Activated CD4-positive, alpha-beta T cell treated with anti-CD3 and anti-CD28 coated beads, Interleukin-2, amount 50 U/mL, for 24 hours (primary cell): Measurements from ENCODE around the gene SLC49A4.

Experiments
- DNase-seq, 2 donors: peaks; one replicate each; pipeline ENCODE4 v3.0.0-alpha.2; 2020; ENCODE audit warnings: low read depth in 1 of 2, low spot score in 1 of 2

SLC49A4 gene

GRCh38 chr3:122902326-122902725, 107.5 kb downstream of the SLC49A4 start:
- no peak for DNase-seq

- no peak for DNase-seq
Observed at GRCh38 chr3:122903171-122903570, 108.3 kb downstream of the SLC49A4 start.

DNA sequence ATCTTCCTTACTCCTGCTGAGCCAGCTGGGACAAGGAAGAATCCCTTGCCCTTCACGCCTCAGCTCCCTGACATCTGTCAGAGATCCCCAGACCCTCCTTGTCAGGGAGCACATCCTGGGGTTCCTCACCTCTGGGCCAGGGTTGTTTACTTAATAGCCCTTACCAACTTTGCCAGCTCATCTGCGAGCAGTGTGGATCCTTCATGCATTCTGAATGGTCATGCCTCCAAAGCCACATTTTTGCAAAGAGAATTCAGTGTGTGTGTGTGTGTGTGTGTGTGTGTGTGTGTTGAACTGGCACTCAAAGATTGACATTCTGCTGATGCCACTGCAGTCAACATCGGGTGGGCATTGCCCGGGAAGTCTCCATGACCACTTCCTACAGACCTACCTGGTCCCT, 112.6 kb downstream of the SLC49A4 start:
- DNase-seq: no peak

GRCh38 chr3:122908251-122908650, 113.4 kb downstream of the SLC49A4 start:
- no peak for DNase-seq

DNA sequence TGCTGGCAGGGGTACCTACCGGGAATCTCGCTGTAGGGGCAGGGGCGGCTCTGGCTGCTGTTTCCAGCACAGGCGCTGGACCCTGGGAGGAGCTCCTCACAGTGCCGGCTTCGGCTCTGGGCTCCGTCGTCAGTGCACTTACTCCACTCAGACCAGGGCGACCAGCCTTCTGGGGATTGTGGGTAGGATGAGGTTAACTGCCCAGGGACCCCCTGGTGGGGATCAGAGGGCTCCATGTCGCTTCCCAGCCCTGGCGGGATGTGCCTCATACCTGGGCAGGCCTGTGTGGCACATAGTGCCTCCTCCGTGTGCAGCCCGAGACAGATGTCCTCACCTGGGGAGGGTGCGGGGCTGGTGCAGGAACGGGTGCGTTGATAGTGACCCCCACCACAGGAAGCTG, 117.0 kb downstream of the SLC49A4 start:
- no peak for DNase-seq

GRCh38 chr3:122912772-122913538, 118.1 kb downstream of the SLC49A4 start:
- no peak for DNase-seq

DNA sequence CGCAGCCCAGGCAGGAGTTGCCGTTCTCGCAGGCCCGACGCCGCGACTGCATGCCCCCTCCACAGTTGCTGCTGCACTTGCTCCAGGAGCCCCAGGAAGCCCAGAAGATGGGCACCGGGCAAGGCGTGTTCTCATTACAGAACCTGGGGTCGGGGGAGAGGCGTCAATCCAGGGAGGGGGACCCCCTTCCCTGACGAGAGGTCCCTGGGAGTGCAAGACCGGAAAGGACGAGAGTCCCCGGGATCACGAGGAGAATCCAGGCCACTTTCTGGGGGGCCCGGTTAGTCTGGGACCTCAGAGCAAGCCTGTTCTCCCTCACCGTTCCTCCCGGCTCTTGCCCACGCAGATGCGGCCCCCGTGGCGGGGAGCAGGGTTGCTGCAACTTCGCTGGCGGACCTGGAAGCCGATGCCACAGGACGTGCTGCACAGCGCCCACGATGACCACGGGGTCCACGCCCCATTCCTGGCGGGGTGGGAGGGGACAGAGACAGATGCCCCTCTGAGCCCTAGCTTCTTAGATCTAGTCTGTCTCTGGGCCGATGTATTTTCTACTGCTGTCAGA, 118.8 kb downstream of the SLC49A4 start:
- DNase-seq: no peak

DNA sequence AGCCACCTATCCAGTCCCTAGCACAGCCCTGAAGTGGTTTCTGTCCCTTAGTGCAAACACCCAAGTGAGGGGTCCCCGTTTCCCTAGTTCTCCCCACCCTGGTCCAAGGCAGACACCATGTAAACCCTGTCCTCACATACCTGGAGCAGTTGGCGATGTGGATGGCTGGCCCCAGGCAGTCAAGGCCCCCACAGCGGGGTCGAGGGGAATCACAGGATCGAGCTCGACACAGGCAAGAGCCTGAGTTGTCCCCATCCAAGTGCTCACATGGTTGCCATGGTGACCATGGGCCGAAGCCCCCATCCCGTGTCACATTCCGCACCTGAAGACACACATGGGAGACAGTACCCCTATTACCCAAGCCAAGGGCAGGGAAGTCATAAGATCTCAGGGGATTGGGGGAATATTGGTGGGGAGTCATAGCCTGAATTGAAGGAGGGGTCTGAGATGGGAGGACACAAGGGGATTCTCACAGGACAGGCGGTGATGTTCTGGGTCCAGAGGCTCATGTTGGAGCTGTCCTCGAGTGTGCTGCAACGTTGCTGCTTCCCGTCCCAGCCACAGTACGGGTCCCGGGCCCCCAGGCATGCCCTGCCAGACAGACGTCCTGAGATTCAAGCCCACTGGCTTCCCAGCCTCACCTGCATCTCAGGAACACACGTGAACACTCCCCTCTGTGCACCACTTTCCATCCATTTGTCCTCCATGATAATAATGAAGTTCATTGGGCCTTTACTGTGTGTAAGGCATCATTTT, 120.6 kb downstream of the SLC49A4 start:
- DNase-seq: no peak

DNA sequence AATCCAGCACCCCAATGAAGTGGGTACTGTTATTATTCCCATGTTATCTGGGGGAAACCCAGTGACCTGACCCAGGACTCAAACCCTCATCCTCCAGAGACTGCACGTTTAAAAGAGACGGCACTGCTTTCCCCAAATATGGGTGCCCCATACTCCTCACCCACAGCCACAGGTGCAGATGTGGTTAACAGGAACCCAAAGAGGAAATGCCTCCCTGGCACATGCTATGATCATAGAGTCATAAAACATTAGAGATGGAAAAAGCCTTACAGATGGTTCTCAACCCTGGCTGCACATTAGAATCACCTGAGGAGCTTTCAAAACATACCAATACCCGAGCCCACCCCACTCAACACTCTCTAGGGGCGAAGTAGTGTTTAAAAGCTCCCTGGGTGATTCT, 121.2 kb downstream of the SLC49A4 start:
- no peak for DNase-seq

DNA sequence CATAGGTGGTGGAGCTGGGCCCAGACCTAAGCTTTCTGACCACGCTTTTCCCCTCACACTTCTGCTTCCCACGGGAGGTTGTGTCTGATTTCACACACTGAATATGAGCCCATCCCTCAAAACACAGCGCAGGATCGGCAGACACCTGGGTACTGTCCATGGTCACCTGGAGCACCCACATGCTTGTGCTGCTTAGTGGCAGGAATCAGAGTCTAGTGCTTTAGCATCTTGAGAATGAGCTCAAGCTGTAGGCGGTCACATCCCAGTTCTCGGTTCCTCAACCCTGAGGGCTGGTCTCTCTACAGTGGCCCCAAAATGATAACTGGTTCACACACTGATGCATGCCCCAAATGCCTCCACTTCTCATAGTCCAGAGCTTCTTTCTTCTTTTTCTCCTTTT, 121.7 kb downstream of the SLC49A4 start:
- no peak for DNase-seq

GRCh38 chr3:122917412-122917811, 122.5 kb downstream of the SLC49A4 start:
- DNase-seq: no peak

DNA sequence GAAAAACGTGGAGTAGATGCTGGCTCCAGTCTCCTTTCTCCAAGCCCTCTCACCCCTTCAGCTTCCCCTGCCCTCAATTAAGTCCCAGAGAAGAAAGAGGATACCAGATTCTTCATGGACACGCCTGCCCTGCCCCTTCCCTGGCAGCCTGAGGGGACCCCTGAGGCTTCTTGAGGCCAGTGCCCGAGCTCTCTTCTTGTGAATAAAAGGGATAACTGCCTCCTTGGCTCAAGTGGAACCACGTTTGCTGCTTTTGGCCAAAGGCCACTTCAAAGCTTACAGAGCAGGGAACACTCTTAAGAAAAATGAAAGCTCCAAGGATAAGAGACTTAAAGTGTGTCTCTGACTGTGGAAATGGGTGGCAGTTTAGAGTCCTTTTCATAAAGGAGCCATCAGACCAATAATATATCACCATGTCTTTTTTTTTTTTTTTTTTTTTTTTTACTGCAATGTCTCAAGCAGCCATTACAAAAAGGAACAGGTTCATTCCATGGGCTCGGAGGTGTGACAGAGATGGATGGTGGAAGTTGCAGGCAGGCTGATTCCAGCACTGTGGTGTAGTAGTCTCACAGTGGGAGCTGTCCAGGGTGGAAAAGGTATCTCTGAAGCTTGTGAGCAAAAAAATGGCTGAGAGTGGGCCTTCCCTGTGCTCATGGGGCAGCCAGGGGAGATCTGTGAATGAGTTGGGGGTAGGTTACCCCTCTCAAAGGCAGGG, 123.9 kb downstream of the SLC49A4 start:
- DNase-seq: no peak

- DNase-seq: no peak
Observed at GRCh38 chr3:122919291-122919610, 124.4 kb downstream of the SLC49A4 start.

- no peak for DNase-seq
Observed at GRCh38 chr3:122920986-122921385, 126.1 kb downstream of the SLC49A4 start.

DNA sequence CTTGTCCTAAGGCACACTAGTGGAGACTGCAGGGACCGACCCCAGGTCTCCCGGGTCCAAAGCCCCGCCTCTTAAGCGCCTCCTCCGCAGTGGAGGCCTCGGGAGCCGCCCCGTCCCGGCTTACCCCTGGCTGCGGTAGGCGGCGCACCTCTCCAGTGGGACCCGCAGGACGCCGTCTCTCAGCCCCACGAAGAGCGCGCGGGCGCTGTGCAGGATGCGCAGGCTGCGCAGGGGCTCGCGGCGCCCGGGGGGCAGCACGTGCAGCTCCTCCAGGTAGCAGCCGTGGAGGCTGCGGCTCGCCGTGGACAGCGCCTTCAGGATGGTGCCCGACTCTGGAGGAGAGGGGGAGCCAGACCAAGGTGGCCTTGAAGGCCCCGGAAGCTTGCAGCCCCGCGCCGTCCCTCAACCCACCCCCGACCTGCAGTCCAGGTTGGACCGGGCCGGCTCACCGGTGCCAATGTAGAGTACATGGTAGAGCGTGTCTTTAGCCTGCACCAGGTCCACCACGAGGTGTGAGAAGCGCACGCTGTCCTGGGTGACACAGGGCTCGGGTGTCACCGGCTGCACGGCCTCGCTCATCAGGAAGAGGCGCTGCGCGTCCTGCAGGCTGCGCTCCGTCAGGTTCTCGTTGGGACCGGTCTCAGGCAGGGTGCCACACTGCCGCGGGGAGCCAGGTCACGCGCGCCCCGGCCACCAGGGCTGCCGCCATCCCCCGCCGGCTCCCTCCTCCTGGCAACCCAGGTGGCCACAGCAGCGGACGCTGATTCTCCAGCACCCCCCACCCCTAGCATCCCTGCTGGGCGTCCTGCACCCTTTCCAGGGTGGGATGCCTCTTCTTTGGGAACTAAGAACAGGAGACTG, 127.2 kb downstream of the SLC49A4 start:
- no peak for DNase-seq

GRCh38 chr3:122923611-122924010, 128.7 kb downstream of the SLC49A4 start:
- DNase-seq: no peak

DNA sequence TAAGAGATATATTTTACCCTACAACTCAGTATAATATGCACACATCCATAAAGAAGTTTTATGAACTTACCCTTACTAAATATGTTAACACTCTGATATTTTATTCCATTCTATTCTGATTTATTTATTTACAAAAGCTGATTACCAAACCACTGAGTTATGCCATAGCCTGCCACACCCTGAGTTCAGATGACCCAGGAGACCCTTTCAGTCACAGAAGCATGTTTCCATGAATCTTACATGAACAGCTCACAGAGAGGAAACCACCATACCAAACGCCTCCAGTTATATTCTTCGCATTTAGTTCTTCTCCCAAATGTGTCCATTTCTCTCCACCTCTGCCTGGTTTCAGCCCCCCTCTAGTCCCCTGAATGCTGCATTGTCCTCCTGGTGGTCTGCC, 129.2 kb downstream of the SLC49A4 start:
- DNase-seq: no peak

- DNase-seq: no peak
Observed at GRCh38 chr3:122925756-122926155, 130.9 kb downstream of the SLC49A4 start.

DNA sequence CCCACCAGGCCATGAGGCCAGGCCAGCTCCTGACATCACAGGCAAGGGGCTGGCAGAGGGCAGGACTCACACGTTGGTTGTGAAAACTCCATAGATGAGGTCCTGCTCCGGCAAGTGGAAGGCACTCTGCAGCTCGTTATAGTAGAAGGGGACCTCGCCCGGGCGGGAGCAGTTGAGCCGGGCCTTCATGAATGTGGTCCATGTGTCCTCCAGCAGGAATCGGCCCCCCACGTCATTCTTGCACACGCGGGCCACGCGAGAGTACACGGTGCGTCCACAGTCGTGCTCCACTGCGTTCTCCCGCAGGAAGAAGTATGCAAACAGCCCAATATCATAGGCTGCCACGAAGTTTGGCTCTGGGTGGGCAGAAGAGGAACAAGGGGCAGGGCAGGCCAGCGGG, 131.5 kb downstream of the SLC49A4 start:
- DNase-seq: no peak

GRCh38 chr3:122926811-122927210, 131.9 kb downstream of the SLC49A4 start:
- DNase-seq: no peak

GRCh38 chr3:122927726-122928125, 132.9 kb downstream of the SLC49A4 start:
- DNase-seq: no peak
